Immature natural killer cell (primary cell): ENCODE measurements around the gene RASA2. TPM values are rescaled to one million over a fixed set of nuclear protein-coding genes. Genes with fewer than 3 reads are reported as not detected.
"Not testable (repeated sequence)": the region's sequence is repeated elsewhere in the genome, so short reads cannot be mapped to it uniquely, and the experiment has no call there.

ENCODE experiments used
- DNase-seq, 3 donors: peaks; one replicate each; pipeline ENCODE4 v3.0.0; 2022; ENCODE audit warnings: mixed read lengths in 1 of 3
- H3K27ac Mint-ChIP-seq, 6 donors: one replicate each; pipeline ENCODE4 v1.8.0; 2020; ENCODE audit warnings: mixed read lengths in 6 of 6, mild to moderate bottlenecking in 5 of 6, inconsistent platforms in 4 of 6, moderate library complexity in 3 of 6
- H3K27me3 Mint-ChIP-seq, 3 donors: one replicate each; pipeline ENCODE4 v1.8.0; 2020 to 2021; ENCODE audit warnings: low read depth in 3 of 3, mild to moderate bottlenecking in 3 of 3, mixed read lengths in 3 of 3, moderate library complexity in 3 of 3, inconsistent platforms in 1 of 3
- H3K36me3 Mint-ChIP-seq, 3 donors: one replicate each; pipeline ENCODE4 v1.8.0; 2020; ENCODE audit warnings: mixed read lengths in 3 of 3, inconsistent platforms in 2 of 3, mild to moderate bottlenecking in 2 of 3
- H3K4me1 Mint-ChIP-seq, 2 donors: one replicate each; pipeline ENCODE4 v1.8.0; 2020; ENCODE audit warnings: inconsistent platforms in 2 of 2, mild to moderate bottlenecking in 2 of 2, mixed read lengths in 2 of 2, moderate library complexity in 1 of 2
- H3K4me3 Mint-ChIP-seq, 5 donors: one replicate each; pipeline ENCODE4 v1.8.0; 2020; ENCODE audit warnings: mild to moderate bottlenecking in 5 of 5, mixed read lengths in 5 of 5, inconsistent platforms in 3 of 5, moderate library complexity in 3 of 5
- H3K9me3 Mint-ChIP-seq, 6 donors: one replicate each; pipeline ENCODE4 v1.8.0; 2020; ENCODE audit warnings: mild to moderate bottlenecking in 6 of 6, mixed read lengths in 6 of 6, inconsistent platforms in 4 of 6, moderate library complexity in 3 of 6
- polyA plus RNA-seq, 3 donors: library from polyadenylated mRNA; unstranded; fragments of 300-500 nt; fragmentation: Illumina TruSeq; gene quantifications; one replicate each; pipeline ENCODE4 v1.2.3, GENCODE V29; 2021

The RASA2 gene
- polyA plus RNA-seq, 3 donors from 2014 or later = 32.6 to 48.7 (median 45.9) TPM

DNA sequence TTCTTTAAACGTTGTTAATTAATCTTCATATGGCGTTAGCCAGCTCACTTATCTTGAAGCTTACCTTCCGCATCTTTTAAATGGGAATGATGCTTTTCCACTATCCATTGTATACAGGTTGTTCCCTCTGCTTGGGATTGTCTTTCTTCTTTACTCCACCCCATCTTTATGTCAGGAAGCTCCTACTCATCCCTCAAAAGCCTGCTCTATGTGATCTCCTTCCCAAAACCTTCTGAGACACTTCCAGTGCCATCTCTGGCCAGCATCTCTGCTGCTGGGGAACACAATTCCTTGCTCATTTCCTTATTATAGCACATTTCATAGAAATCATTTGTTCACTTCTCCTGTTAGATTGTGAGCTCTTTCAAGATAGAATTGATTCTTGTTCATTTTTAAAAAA is 4.3 kb downstream of the RASA2 start:
- peak overlapping the region; percentile 22 to 50 (median 31) for H3K4me3 Mint-ChIP-seq
- no peak for DNase-seq
- H3K4me1 Mint-ChIP-seq = peaks cover 6 to 85% of the 10 kb centered on the region in 2 donors
- peaks cover 0 to 11% (median 9%) of the 10 kb centered on the region in 3 donors for H3K36me3 Mint-ChIP-seq
- H3K27ac Mint-ChIP-seq = peak overlapping the region; percentile 84 to 99 (median 96)
- H3K27me3 Mint-ChIP-seq = peaks cover 1 to 15% (median 10%) of the 10 kb centered on the region in 3 donors
- H3K9me3 Mint-ChIP-seq = no peaks in the 10 kb centered on the region

DNA sequence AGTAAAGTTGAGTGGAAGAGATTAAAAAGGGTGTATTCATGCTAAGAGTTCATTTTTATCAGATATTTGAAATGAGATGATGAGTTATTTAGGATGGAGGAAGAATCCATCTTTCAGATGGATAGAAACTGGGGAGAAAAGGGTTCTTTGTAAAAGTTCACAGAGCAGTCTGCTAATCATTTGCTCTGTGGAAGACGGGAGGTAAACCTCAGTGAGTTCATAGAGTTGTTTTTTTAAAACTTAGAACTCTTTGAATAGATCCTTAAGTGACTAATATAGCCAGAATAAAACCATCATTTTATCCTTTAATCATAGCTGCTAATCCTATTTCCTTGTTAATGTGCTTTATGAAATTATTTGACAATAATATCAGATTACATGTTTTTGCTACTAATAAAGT is 5.1 kb downstream of the RASA2 start:
- H3K36me3 Mint-ChIP-seq = peaks cover 0 to 16% (median 12%) of the 10 kb centered on the region in 3 donors
- H3K4me1 Mint-ChIP-seq = peaks cover 0 to 87% of the 10 kb centered on the region in 2 donors
- DNase-seq = no peak
- peaks cover under 1 to 10% (median 10%) of the 10 kb centered on the region in 3 donors for H3K27me3 Mint-ChIP-seq
- peak overlapping the region; percentile 43 to 94 (median 87) for H3K27ac Mint-ChIP-seq
- no peaks in the 10 kb centered on the region for H3K9me3 Mint-ChIP-seq
- peak overlapping the region; percentile 0 to 53 (median 41) for H3K4me3 Mint-ChIP-seq

DNA sequence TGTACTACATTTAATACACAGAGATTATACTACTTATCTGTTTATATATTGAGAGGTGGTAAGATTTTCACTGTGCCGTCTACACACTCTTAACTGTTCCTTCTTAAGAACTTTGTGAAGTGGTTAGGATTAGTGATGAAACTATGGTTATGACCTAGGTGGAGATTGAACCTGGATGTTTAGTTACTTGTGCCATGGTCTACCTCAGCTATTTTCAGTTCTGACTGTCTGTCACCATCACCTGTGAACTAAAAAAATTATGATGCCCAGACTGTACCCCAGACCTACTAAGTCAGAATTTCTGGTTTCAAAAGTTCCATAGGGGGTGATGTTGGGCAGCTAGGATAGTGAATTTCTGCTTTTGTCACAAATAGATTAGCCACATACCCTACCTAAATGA is 6.4 kb downstream of the RASA2 start:
- Mint-ChIP-seq H3K27ac (peak overlapping the region; percentile 70 to 94 (median 84)), H3K36me3 (peaks cover 0 to 16% (median 12%) of the 10 kb centered on the region in 3 donors), H3K9me3 (no peaks in the 10 kb centered on the region), H3K4me3 (peak overlapping the region in 3 of 5 donors; percentile 18 to 65 (median 52)), H3K27me3 (peaks cover 0 to 6% (median 3%) of the 10 kb centered on the region in 3 donors), H3K4me1 (peaks cover 0 to 90% of the 10 kb centered on the region in 2 donors)
- DNase-seq = no peak

DNA sequence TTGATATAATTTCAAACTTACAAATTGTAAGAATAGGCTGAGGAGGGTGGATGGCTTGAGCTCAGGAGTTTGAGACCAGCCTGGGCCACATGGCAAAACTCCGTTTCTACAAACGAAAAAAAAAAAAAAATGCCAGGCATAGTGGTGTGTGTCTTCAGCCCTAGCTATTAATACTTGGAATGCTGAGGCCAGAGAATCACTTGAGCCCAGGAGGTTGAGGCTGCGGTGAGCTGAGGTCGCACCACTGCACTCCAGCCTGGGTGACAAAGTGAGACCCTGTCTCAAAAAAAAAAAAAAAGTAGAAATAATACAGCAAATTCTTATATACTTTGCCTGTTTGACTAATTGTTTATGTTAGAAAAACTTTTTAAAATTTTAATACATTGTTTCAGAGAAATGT is 10.8 kb downstream of the RASA2 start:
- Mint-ChIP-seq H3K4me3 (peak overlapping the region; percentile 13 to 90 (median 77)), H3K27me3 (peaks cover 6 to 13% (median 6%) of the 10 kb centered on the region in 3 donors), H3K4me1 (peaks cover 0 to 94% of the 10 kb centered on the region in 2 donors), H3K36me3 (peaks cover 0 to 13% (median 7%) of the 10 kb centered on the region in 3 donors), H3K27ac (peak overlapping the region in 4 of 6 donors; percentile 89 to 99 (median 98))
- DNase-seq, H3K9me3 Mint-ChIP-seq: not testable (repeated sequence)

DNA sequence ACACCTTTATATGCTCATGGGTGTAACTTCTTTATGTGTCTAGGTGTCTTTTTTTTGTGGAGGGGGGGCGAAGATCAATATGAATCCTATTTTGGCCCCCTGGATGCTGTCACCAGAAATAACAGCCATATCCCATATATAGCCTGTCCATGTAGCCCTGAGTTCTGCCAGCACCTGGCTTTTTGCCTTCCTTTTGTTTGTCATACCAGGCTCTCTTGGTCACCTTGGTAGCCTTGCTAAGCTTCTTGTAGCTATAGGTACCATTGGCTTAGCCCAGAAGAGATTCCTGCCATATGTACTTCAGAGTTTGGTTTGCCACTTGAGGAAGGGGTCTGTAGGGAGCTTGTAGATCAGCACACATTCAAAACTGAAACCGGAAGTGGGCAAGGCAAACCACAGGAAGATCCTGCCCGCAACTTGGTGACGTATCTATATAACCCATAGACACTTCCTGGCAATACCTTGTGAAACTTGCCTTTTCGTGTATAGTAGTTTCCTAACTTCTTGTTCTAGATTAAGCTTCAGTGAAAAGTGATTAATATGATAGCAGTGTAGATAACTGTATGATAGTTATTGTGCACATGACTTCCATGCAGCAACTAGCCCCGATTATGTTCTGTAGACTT is 11.9 kb downstream of the RASA2 start:
- H3K27ac Mint-ChIP-seq = peak overlapping the region in 3 of 6 donors; percentile 97 to 99 (median 98)

DNA sequence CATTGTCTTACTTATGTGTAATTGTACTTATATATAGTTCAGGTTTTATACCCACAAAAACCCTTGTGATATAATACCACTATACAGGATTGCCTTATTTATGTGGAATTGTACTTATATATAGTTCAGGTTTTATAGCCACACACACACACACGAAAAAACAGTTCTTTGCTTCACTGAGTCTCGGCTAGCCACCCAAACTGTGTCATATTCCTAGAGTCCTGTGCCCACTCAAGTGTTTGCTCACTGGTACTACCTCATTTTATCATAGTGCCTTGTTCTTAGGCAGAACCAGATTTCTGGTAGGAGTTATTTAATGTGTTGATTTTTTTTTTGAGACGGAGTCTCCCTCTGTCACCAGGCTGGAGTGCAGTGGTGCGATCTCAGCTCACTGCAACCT is 12.5 kb downstream of the RASA2 start:
- peaks cover 0 to 77% of the 10 kb centered on the region in 2 donors for H3K4me1 Mint-ChIP-seq
- H3K36me3 Mint-ChIP-seq = peaks cover 0 to 13% (median 7%) of the 10 kb centered on the region in 3 donors
- peak overlapping the region in 3 of 6 donors; percentile 97 to 99 (median 98) for H3K27ac Mint-ChIP-seq
- H3K9me3 Mint-ChIP-seq = no peaks in the 10 kb centered on the region
- peak overlapping the region; percentile 77 to 90 (median 86) for H3K4me3 Mint-ChIP-seq
- peaks cover 6 to 13% (median 6%) of the 10 kb centered on the region in 3 donors for H3K27me3 Mint-ChIP-seq
- no peak for DNase-seq

More for the DNA sequence above, 11.9 kb downstream of the RASA2 start:
- Mint-ChIP-seq H3K27me3 (peaks cover 6 to 13% (median 6%) of the 10 kb centered on the region in 3 donors), H3K9me3 (no peaks in the 10 kb centered on the region), H3K4me1 (peaks cover 0 to 82% of the 10 kb centered on the region in 2 donors), H3K4me3 (peak overlapping the region; percentile 77 to 90 (median 86)), H3K36me3 (peaks cover 0 to 13% (median 7%) of the 10 kb centered on the region in 3 donors)
- peak; percentile 94 for DNase-seq

DNA sequence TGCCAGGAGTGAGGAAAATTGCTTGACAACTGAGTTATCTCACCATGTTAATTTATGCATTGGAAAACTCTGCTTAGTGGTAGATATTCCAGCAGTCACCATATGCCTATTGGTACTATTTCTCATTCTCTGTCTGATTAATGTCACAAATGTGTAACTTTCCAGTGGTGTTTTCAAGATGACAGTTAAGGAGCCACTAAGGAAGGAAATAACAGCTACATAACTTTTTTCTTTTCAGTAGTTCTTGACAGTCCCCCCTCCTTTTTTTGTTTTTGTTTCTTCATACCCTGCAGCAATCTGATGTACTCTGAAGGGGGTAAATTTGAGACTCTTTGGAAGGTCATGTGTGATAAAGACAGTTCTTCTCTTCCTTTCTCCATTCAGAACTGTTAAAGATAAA is 13.1 kb downstream of the RASA2 start:
- Mint-ChIP-seq H3K9me3 (no peaks in the 10 kb centered on the region), H3K27ac (peak overlapping the region in 3 of 6 donors; percentile 97 to 99 (median 98)), H3K4me3 (peak overlapping the region; percentile 77 to 90 (median 86)), H3K27me3 (peaks cover 6 to 13% (median 6%) of the 10 kb centered on the region in 3 donors), H3K4me1 (peaks cover 0 to 70% of the 10 kb centered on the region in 2 donors), H3K36me3 (peaks cover 0 to 13% (median 7%) of the 10 kb centered on the region in 3 donors)
- DNase-seq = peak; percentile 43 to 54 (median 47)

DNA sequence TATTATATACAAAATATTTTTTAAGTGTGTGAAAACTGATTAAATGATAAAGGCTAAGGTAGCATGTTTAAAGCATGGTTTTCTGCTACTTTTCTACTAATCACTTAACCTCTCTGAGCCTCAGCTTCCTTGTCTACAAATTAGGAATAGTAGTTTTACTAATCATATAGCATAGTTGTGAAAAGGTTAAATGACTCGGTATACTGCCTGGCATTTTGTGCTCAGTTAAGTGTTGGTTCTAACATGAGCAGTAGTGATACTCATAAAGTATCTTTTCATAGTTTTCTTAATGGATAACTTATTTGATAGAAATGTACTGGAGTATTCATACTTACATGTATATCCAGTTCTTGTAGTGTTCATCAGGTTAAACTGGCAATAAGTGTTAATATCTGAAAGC is 13.6 kb downstream of the RASA2 start:
- no peak for DNase-seq
- no peaks in the 10 kb centered on the region for H3K9me3 Mint-ChIP-seq
- peaks cover 6 to 13% (median 6%) of the 10 kb centered on the region in 3 donors for H3K27me3 Mint-ChIP-seq
- peak overlapping the region; percentile 11 to 90 (median 86) for H3K4me3 Mint-ChIP-seq
- peak overlapping the region in 3 of 6 donors; percentile 97 to 99 (median 98) for H3K27ac Mint-ChIP-seq
- H3K36me3 Mint-ChIP-seq = peaks cover 0 to 12% (median 7%) of the 10 kb centered on the region in 3 donors
- H3K4me1 Mint-ChIP-seq = peaks cover 0 to 66% of the 10 kb centered on the region in 2 donors

DNA sequence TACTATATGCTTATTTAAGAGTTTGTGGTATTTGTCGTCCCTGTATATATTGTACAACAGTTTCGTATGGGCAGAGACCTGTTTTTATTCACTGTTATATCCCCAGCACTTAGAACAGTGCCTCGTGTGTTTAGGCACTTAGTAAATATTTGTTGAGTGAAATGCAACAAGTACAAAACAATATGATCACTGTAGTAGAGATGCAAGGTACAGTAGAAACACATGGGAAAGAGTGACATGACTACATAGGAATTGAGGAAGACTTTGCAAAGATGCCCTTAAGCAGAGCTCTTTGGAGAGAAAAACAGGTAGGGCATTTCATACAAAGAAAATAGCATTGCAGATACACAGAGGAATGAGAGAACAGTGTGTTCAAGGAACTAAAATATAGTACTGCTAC is 18.3 kb downstream of the RASA2 start:
- H3K9me3 Mint-ChIP-seq = no peaks in the 10 kb centered on the region
- H3K36me3 Mint-ChIP-seq = no peaks in the 10 kb centered on the region
- H3K4me1 Mint-ChIP-seq = peaks cover 33 to 51% of the 10 kb centered on the region in 2 donors
- H3K4me3 Mint-ChIP-seq = no peak overlapping the region
- no peak for DNase-seq
- H3K27me3 Mint-ChIP-seq = no peaks in the 10 kb centered on the region
- no peak overlapping the region for H3K27ac Mint-ChIP-seq

DNA sequence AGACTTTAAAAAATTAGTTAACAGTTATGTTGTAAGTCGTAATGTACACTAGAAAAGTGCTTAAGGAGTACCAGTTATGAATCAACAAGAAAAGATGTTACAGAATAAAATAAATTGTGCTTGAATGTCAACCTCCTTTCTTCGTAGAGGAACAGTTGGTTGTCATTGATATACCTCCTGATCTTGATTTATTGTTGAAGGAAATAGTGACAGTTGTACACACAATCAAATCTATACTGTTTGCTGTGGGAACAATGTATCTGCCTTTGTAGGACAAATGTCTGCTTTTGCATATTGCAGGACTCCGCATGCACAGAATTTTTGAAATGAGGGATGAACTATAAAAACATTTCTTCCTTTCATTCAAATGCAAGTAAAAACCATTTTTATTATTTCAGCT is 19.2 kb downstream of the RASA2 start:
- Mint-ChIP-seq H3K27me3 (no peaks in the 10 kb centered on the region), H3K4me3 (no peak overlapping the region), H3K4me1 (peaks cover 42 to 51% of the 10 kb centered on the region in 2 donors), H3K36me3 (peaks cover 0 to 3% (median 0%) of the 10 kb centered on the region in 3 donors), H3K9me3 (no peaks in the 10 kb centered on the region), H3K27ac (no peak overlapping the region)
- DNase-seq = no peak

DNA sequence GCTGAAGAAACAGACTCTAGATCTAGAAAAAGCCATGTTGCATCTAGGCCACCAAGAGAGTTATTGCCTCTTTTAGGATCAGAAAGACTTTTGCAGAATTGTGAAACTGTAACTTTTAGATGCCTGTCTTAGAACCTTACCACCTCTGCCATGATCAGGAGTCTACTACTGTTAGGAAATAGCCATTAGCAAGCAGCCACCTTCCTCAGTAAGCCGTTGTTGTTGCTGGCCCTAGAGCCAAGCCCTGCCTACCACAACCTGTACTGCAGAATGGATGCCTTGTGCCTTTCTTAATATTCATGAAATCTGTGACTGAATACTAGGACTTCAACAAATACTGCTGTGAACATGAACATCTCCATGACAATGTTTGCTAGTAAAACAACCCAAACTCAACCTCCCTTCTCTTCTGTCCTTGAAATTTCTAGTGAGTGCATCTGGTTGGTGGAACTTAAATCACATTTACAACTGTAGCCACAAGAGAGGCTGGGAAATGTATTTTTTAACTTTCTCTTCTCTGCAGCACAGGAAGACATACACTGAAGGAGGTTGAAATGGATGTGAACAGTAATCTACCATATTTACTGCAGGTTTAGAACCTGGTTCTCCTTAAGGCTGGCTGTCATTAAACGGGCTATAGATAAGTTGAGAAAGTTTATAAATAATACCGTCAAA is 20.7 kb downstream of the RASA2 start:
- H3K4me3 Mint-ChIP-seq = peak overlapping the region; percentile 5 to 61 (median 44)

DNA sequence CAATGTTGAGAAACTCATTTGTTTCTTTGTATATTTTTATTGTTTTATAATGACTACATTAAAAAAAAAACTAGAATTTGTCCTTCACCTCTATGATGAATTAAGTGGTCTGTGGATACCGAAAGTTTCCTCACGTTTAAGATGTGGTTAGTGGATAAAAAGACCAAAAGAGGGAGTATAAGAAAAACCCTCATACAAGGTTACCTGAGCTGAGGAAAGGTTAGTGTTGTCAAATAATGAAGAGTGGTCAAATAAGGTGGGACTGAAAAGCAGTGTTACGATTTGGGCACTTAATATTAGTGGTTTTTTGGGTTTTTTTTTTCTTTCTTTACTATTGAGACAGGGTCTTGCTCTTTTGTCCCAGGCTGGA is 21.2 kb downstream of the RASA2 start:
- Mint-ChIP-seq H3K27me3 (peaks cover 0 to 1% (median 0%) of the 10 kb centered on the region in 3 donors), H3K9me3 (no peaks in the 10 kb centered on the region), H3K4me1 (peaks cover 50 to 62% of the 10 kb centered on the region in 2 donors), H3K4me3 (peak overlapping the region; percentile 42 to 50 (median 48)), H3K27ac (peak overlapping the region; percentile 67 to 91 (median 82)), H3K36me3 (peaks cover 3 to 11% (median 7%) of the 10 kb centered on the region in 3 donors)
- peak in 1 of 3 donors; percentile 20 for DNase-seq

More for the DNA sequence above, 20.7 kb downstream of the RASA2 start:
- peak overlapping the region; percentile 67 to 91 (median 84) for H3K27ac Mint-ChIP-seq
- peaks cover 48 to 56% of the 10 kb centered on the region in 2 donors for H3K4me1 Mint-ChIP-seq
- no peaks in the 10 kb centered on the region for H3K9me3 Mint-ChIP-seq
- peaks cover 2 to 11% (median 7%) of the 10 kb centered on the region in 3 donors for H3K36me3 Mint-ChIP-seq
- DNase-seq = no peak
- no peaks in the 10 kb centered on the region for H3K27me3 Mint-ChIP-seq

DNA sequence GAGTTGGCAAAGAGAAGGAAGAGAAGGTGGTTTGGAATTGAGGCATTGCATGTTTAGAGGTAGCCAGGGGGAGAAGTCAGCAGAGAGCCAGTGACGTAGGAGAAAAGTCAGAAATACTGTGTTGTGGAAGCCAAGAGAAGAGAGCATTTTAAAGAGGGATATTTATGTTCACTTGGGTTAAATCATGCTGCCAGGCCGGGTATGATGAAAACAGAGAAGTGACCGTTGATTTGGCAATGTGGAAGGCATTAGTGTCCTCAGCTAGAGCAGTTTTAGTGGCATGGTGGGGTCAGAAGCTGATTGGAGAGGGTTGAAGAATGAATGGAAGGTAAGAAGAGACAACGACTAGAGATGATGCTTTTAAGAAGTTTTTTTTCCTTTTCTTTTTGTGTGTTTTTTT is 24.5 kb downstream of the RASA2 start:
- Mint-ChIP-seq H3K36me3 (peaks cover 13 to 14% (median 13%) of the 10 kb centered on the region in 3 donors), H3K27ac (peak overlapping the region; percentile 29 to 83 (median 68)), H3K9me3 (no peaks in the 10 kb centered on the region), H3K4me3 (peak overlapping the region in 1 of 5 donors; percentile 11), H3K4me1 (peaks cover 64 to 95% of the 10 kb centered on the region in 2 donors), H3K27me3 (peaks cover 0 to 3% (median 0%) of the 10 kb centered on the region in 3 donors)
- DNase-seq = no peak
